SK-N-SH treated with all-trans-retinoic acid at 6 μM for 48 hours (cell line): ENCODE results near the gene SUSD5.
A peak's percentile ranks its signal among the peaks of the same experiment; 100 is the strongest.

Experiments used
- ATAC-seq: fragments of 200-7000 bp; cut with Tn5 transposase; 3 replicates; pipeline ENCODE4 v1.9.1; 2020; ENCODE audit warnings: mild to moderate bottlenecking, moderate library complexity
- BACH2 ChIP-seq: fragments of 250-450 bp; sonication (Bioruptor Pico); IDR thresholded peaks from 2 replicates; pipeline ENCODE4 v1.9.0; 2021; ENCODE audit warnings: mild to moderate bottlenecking, borderline replicate concordance
- CREB5 ChIP-seq: fragments of 250-450 bp; sonication (Bioruptor Pico); IDR thresholded peaks from 2 replicates; pipeline ENCODE4 v1.5.1; 2020; ENCODE audit warnings: low read depth, mild to moderate bottlenecking, moderate library complexity
- CSDC2 ChIP-seq: fragments of 250-450 bp; sonication (Bioruptor Pico); IDR thresholded peaks from 2 replicates; pipeline ENCODE4 v1.5.0; 2020; ENCODE audit warnings: mild to moderate bottlenecking, moderate library complexity
- CSRNP3 ChIP-seq: fragments of 250-450 bp; sonication (Bioruptor Pico); IDR thresholded peaks from 2 replicates; pipeline ENCODE4 v1.5.1; 2021; ENCODE audit warnings: mild to moderate bottlenecking, moderate library complexity
- ESRRG ChIP-seq: fragments of 250-450 bp; sonication (Bioruptor Pico); IDR thresholded peaks from 2 replicates; pipeline ENCODE4 v1.6.1; 2021; ENCODE audit warnings: mild to moderate bottlenecking
- OSR1 ChIP-seq: fragments of 250-450 bp; sonication (Bioruptor Pico); IDR thresholded peaks from 2 replicates; pipeline ENCODE4 v1.8.0; 2022; ENCODE audit warnings: moderate library complexity, mild to moderate bottlenecking, inconsistent platforms
- POU6F1 ChIP-seq: fragments of 250-450 bp; sonication (Bioruptor Pico); IDR thresholded peaks from 2 replicates; pipeline ENCODE4 v1.8.0; 2021; ENCODE audit warnings: low read depth, mild to moderate bottlenecking, moderate library complexity, borderline replicate concordance
- RARB ChIP-seq: fragments of 250-450 bp; sonication (Bioruptor Pico); IDR thresholded peaks from 2 replicates; pipeline ENCODE4 v1.8.0; 2021; ENCODE audit warnings: mild to moderate bottlenecking, moderate library complexity
- TCF4 ChIP-seq: fragments of 250-450 bp; sonication (Bioruptor Pico); IDR thresholded peaks from 2 replicates; pipeline ENCODE4 v1.8.0; 2021; ENCODE audit warnings: mild to moderate bottlenecking, moderate library complexity, borderline replicate concordance
- TOX ChIP-seq: fragments of 250-450 bp; sonication (Bioruptor Pico); IDR thresholded peaks from 2 replicates; pipeline ENCODE4 v1.8.0; 2021; ENCODE audit warnings: mild to moderate bottlenecking, moderate library complexity, borderline replicate concordance
- TSHZ2 ChIP-seq: fragments of 250-450 bp; sonication (Bioruptor Pico); IDR thresholded peaks from 2 replicates; pipeline ENCODE4 v1.5.0; 2020; ENCODE audit warnings: mild to moderate bottlenecking, moderate library complexity
- ZC3H10 ChIP-seq: fragments of 250-450 bp; sonication (Bioruptor Pico); IDR thresholded peaks from 2 replicates; pipeline ENCODE4 v1.5.1; 2021; ENCODE audit warnings: mild to moderate bottlenecking, moderate library complexity
- ZFP3 ChIP-seq: fragments of 250-450 bp; sonication (Bioruptor Pico); IDR thresholded peaks from 2 replicates; pipeline ENCODE4 v1.5.0; 2020; ENCODE audit warnings: mild to moderate bottlenecking, moderate library complexity
- ZFP30 ChIP-seq: fragments of 450-650 bp; formaldehyde crosslinking; IDR thresholded peaks from 2 replicates; pipeline ENCODE4 v1.5.0; 2022; ENCODE audit warnings: mild to moderate bottlenecking, moderate library complexity
- ZNF565 ChIP-seq: fragments of 450-650 bp; formaldehyde crosslinking; conservative IDR thresholded peaks from 2 replicates; pipeline ENCODE4 v1.5.0; 2020; ENCODE audit warnings: low read depth, mild to moderate bottlenecking, moderate library complexity
- ZNF70 ChIP-seq: fragments of 450-650 bp; formaldehyde crosslinking; IDR thresholded peaks from 2 replicates; pipeline ENCODE4 v1.5.0; 2020; ENCODE audit warnings: mild to moderate bottlenecking, moderate library complexity
- ZNF8 ChIP-seq: fragments of 450-650 bp; formaldehyde crosslinking; IDR thresholded peaks from 2 replicates; pipeline ENCODE4 v1.5.0; 2020; ENCODE audit warnings: mild to moderate bottlenecking, moderate library complexity

The SUSD5 gene

GRCh38 chr3:33218446-33219174 is at the start of gene SUSD5:
Gene SUSD5, minus strand, starts transcription at chr3:33218810. Its CDS starts 13 bp downstream, at chr3:33218797.
- ATAC-seq, result peak; percentile 93
- TF ChIP-seq TOX (CRISPR knock-in tag) (no peak), CSDC2 (no peak), POU6F1 (CRISPR knock-in tag) (no peak), ZNF70 (CRISPR knock-in tag) (no peak), ZNF565 (CRISPR knock-in tag) (no peak), RARB (CRISPR knock-in tag) (no peak), CSRNP3 (CRISPR knock-in tag) (no peak), TCF4 (CRISPR knock-in tag) (no peak), ZC3H10 (no peak), ZFP30 (CRISPR knock-in tag) (no peak), CREB5 (CRISPR knock-in tag) (no peak), ZNF8 (CRISPR knock-in tag) (no peak), BACH2 (CRISPR knock-in tag) (no peak)

GRCh38 chr3:33260104-33260503 is 41.5 kb upstream of the SUSD5 start:
- no peak for TF ChIP-seq ZC3H10
- TF ChIP-seq ZFP30 (CRISPR knock-in tag), result no peak
- TF ChIP-seq CREB5 (CRISPR knock-in tag), result no peak
- TF ChIP-seq TSHZ2 (CRISPR knock-in tag), result no peak
- no peak for TF ChIP-seq CSRNP3 (CRISPR knock-in tag)
- no peak for TF ChIP-seq POU6F1 (CRISPR knock-in tag)
- TF ChIP-seq ESRRG (CRISPR knock-in tag), result no peak
- no peak for TF ChIP-seq TCF4 (CRISPR knock-in tag)
- no peak for TF ChIP-seq OSR1 (CRISPR knock-in tag)
- TF ChIP-seq ZFP3 (CRISPR knock-in tag), result no peak
- TF ChIP-seq, all 23 proteins: peak for 0
- no peak for ATAC-seq
